Stimulated activated CD8-positive, alpha-beta memory T cell treated with anti-CD3 and anti-CD28 coated beads, Interleukin-12 subunit alpha, Interleukin-12 subunit beta, amount 100 ng/mL, for 1 hour (primary cell): ENCODE data around the gene PLA2G4B.

Experiments used
- DNase-seq: peaks from one replicate; pipeline ENCODE4 v3.0.0-alpha.2; 2020; ENCODE audit warnings: low read depth

The PLA2G4B gene

DNA sequence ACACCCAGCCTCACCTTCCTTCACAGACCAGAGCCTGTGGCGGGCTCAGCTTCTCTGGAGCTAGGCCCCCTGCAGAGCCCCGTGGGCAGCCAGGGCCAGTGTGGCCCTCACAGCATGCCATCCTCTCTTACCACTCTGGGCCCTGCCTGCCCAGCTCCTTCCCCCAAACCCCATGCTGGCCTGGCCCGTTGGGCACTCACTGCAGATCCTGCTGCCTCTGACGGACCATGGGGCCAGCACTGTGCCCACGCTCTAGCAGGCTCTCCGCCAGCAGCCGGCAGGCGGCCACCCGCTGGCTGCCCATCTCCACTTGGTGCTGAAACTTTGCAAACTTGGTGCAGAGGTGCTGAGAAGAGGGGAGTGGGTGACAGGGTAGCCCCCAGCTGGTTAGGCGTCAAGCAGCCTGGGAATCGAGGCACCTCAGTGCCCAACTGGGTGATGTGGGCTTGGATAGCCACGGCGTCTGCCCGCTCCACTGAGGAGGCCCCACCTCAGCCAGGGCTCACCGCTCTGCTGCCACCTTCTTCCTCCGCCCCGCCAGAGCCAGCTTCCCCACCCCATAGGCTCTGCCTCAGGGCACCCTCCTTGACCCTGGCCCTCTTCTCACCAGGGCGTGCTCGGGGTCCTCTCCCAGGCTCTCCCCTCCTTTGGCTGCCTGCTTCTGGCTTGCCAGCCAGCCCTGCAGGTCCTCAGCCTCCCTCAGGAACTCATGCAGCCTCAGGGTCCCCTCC, 32.7 kb downstream of the PLA2G4B start:
- DNase-seq, result no peak

DNA sequence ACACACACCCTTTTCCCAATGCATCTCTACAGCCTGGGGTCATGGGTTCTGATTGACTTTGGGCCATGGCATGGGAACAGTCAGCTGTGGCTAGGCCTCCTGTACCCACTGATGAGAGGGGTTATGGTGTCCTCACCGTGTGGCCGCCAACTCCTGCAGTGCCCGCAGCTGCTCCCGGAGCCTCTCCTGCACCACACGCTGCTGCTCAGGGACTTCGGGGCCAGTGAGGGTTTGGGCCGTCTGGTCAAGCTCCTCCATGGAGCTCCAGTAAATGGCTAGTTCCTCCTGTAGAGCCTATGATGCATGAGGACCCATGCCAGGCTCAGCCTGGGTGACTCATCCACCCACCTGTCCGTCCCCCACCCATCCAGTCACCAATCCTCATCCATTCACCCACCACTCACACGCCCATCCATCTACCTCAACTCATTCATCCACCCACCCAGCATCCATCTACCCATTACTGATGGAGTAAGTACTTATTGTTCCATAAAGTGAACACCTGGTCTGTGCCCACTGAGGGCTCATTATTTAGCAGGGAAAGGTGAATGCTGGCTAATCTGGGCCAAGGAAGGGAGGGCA, 33.6 kb downstream of the PLA2G4B start:
- no peak for DNase-seq

DNA sequence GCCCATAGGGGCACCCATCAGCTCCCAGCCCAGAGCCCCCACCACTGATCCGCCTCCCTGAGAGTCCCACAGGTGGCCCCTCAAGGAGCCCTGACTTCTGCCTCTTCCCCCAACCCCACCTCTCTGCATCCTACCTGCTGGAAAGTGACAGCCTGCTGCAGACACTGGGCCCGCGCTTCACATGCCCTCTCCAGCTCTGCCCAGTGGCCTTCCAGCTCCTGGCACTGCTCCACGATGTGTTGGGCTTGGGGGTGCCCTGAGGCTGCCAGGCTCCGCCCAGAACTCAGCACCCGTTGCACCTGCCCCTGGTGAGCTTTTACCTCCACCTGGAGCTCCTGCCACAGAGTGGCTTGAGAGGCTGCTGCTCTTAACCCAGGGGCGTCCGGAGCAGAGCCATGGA, 35.1 kb downstream of the PLA2G4B start:
- no peak for DNase-seq

DNA sequence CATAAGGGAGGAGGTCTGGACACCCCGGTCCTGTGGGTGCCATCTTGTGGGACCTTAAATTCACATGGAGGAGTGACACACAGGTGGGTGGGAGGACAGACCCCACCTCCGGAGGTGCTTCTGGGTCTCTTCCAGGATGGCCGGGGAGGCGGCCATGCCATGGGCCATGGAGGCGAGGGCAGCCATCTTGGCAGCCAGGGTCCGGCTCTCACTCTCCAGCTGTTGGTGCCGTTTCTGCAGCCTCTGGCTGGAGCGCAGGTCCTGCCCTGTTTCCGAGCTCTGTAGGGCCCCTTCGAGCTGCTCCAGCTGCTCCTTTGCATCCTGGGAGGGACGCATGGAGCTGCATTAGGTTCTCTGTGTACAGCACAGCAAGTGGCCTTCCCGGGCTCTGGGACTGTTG, 36.1 kb downstream of the PLA2G4B start:
- DNase-seq, result no peak

DNA sequence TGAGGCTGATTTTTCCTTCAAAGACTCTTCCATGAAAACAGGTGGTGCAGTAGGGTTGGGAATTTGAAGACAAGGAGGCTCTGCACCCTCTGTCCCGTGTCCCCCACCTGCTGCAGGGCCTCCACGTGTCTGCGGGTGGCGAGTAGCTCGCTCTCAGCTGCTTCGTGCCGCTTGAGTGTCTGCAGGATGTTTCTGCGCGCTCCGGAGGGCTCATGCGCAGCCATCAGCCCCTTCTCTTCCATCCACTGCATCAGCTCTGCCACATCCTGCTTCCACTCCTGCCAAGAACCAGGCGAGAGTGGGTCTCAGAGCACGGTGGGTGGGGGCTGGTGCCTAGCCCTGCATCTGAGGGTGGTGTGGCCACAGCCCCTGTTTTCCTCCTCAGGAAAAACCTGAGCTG, 37.4 kb downstream of the PLA2G4B start:
- no peak for DNase-seq

DNA sequence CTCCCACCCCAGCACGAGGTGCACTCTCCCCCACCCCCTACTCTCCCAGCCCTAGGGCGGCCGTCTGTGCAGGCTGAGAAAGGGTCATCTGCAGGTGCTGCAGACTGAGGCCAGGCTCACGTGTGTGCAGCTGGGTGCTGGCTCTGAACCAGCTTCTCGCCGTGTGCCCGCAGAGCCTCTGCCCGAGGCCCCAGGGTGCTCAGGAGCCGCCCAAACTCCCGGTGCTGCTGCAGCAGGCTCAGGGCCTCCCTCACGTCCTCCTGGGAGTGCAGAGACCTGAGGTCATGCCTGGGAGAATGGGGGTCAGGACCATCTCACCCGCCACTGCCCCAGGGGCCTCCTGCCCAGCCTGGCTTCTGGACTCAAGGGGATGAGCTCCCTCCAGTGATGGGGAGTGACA, 38.0 kb downstream of the PLA2G4B start:
- no peak for DNase-seq

DNA sequence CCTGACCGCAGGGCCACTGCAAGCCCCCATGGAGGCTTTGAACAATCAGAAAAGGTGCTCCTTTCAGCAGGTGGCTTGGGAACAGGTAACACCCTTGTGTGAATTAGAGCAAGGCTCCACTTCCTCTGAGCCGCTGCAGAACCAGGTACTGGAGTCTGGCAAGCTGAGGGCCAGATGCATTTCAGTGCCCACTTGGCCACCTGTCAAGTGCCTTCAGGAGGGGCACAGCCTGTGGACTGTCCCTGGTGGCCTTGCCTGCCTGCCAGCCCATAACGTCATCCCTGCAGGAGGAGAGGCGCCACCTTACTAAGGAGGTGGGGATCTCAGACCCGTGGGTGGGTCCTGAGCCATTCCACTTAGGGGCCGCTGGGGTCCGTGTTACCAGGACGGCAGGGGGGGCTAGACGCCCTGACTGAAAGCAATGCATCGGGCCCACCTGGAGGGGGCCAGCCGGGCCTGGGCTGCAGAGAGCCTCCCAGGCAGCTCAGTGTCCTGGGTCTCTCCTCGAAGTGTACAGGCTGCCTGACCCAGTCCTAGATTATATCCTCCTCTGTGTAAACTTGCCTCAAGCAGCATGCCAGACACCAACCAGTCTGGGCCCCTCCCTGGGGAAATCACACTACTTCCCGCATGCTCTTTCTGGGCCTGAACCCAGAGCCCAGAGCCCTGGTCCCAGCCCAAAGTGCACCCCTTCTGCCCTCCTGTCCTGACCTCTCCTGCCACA, 39.1 kb downstream of the PLA2G4B start:
- no peak for DNase-seq

DNA sequence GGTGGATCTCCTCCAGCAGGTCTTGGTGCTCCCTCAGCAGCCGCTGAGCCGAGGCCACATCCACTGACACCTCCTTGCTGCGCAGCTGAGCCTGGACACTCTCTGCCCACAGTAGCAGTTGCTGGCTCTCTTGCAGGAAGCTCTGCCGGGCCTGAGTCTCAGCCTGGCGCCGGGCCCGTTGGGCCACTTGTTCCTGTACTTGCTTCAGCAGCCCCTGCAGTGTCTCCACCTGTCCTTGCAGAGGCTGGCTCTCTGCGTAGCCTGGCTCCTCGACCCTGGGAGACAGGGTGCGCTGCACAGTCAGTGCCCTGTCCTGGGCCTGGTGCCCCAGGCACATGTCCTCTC, 39.7 kb downstream of the PLA2G4B start:
- no peak for DNase-seq

DNA sequence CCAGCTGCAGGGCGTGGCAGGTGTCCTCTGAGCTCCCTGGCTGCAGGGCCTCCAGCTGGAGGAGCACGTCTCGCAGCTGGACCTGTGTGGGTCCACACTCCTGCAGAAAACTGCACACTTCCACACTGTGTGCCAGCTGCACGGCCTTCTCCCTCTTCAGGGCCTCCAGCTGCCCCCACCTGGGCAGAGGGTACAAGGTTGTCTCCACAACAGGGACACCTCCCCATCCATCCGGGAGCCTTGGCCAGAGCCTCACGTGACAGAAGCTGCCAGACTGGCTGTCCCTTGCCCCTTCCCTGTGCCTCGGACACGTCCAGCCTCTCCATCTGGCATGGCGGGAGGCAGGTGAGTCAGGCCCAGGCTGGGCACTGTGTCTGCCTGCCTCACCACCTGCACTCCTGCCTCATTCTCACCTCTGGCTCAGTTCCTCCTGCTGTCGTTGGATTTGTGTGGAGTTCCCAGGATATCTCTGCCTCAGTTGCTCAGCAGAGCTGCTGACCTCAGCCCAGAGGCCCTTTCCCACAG, 40.7 kb downstream of the PLA2G4B start:
- DNase-seq, result no peak

DNA sequence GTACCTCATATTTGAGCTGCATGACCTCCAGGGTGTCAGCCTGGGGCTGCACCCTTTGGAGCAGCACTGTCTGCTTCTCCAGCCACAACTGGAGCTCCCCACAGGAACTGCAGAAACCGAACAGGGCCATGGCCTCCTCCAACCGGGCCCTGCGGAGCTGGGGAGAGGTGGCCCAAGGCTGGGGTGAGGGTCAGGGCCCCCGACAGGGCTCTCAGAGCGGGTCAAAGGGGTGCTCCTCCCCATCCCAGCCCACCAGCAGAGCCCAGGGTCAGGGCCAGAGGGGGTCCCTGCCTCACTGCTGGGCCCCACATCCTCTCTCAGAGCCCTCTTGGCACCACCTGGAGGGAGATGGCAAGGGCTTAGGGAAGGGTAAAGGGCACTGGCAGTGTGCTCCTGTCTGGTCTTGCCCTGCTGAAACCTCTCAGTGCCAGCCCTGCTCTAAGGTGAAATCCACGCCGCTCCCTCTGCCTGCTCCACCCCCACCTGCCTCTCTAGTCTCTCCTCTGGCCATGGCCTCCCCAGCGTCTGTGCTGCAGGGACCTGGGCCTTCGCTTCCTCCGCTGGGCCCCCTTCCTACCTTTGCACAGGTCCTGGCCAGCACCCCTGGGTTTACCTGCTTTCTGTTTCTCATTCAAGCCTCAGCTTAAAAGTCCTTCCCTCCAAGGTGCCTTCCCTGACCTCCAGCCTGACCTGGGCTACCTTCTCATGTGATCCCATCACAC, 41.7 kb downstream of the PLA2G4B start:
- DNase-seq, result no peak

DNA sequence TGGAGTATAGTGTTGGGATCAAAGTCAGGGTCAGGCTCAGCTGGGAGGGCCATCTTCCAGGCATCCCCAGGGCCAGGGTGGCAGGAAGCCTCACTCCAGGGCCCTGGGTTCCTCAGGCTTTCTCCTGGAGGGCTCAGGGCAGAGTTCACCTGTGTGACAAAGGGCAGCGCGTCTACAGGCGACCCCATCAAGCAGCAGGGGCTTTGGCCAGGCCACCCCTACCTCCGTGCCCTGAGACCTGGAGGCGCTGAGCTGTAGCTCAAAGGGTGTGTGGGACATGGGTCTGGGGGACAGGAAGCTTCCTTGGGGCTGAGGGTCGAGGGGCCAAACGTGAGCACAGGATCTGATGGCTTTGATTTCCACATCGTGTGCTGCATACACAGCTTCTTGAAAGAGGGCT, 42.4 kb downstream of the PLA2G4B start:
- no peak for DNase-seq

DNA sequence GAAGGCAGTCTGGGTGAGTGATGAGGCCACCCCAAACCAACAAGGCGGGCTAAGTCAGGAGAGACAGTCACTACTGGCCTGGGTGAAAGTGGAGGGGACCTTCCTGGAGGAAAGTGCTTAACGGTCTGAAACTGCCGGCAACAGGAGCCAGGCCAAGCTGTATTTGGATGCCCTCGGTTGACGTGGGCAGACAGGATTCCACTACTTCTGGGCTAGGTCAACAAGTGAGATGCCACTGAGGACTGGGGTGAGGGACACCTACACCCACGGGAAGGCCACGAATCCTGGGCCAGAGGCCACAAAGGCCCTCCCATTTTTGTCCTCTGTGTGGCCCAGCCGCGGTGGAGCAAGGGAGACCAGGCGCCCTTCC, 42.9 kb downstream of the PLA2G4B start:
- no peak for DNase-seq

DNA sequence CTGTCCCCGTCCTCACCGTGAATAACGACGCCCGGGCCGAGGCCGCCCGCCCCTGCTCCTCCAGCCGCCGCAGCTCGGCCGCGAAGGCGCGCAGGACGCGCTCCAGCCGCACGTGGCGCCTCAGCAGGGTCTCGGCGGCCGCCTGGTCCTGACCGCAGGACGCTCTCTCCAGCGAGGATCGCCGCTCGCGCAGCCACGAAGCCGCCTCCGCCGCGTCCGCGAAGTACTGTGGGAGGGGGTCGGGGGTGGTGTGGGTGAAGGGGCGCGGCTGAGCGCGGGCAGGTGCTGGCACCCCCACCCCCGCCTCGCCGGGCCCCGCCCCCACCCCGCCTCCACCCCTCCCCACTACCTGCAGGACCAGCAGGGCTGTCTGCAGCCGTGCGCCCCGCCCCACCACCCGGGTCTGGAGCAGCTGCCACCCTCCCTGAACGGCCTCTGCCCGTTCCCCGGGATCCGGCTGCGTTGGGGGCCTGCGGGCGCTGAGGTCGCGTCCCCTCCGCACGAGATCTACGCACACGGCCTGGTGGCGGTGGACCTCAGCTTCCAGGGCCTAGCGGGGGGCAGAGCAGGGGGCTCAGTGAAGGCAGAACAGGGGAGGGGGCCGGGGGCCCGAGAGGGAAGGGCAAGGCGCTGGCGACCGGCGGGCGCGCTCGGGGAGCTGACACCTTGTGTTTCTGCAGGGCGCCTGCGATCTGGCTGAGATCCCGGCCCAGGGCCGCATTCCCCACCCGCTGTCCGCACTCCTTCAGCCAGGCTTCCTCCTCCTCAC, 43.5 kb downstream of the PLA2G4B start:
- DNase-seq, result no peak

DNA sequence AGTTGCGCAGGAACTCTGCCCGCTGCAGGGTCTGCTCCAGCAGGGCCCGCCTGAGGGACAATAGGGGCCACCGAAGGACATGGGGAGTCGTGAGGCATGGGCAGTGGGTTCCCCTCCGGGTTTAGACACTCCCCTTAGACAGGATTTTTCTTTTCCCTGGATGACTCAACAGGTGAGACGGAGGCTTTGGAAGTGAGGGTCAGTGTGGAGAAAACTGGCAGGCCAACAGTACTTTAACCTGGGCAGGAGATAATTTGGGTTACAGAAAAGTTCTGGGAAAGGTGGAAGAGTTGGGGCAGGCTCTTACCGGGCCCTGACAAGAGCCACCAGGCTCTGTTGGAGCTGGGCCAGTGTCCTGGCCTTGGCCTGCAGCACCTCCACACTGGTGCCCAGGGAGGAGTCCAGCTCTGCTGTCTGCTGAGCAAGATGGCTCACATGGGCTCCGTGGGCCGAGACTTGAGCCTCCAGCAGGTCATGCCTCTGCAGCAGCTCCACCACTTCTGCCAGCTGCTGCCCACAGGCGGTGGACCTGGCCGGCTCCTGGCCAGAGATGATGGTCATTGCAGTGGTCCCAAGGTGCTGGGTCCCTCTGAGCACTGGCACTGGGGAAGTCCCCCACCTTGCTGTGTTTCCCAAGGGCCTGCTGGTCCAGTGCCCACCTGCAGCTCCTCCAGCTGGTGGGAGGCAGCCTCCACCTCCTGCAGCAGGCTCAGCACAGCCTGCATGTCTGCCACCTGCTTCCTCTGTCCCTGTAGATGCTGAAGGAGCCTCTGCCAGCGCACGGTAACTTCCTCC, 44.2 kb downstream of the PLA2G4B start:
- no peak for DNase-seq

DNA sequence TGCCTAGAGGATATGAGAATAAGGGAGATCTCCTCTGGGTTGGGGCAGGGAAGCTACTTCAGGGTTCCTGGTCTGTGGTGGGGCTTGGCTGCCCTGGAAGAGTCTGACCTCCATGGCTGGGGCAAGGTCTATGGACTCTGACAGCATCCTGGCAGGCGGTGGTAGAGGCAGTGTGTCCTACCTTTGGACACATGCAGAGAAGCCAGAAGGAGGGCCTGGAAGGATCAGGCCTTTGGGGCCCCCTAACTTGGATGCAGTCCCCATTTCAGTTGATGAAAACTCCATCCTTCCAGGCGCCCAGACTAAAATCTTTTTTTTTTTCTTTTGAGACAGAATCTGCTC, 44.8 kb downstream of the PLA2G4B start:
- DNase-seq, result no peak

DNA sequence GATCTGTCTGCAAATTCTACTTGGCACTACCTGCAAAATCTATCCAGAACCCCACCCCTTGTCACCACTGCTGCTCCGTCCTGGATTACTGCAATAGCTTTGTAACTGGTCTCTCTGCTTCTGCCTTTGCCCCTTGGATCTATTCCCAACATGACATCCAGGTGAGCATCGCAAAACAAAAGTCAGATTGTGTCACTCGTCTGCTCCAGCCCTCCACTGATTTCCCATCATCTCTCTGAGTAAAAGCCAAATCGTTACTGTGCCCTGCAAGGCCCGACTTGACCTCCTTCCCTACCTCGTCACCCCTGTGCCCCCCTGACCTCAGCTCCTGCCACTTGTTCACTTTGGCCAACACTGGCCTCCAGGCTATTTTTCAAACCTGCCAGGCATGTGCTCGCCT, 45.8 kb downstream of the PLA2G4B start:
- no peak for DNase-seq

DNA sequence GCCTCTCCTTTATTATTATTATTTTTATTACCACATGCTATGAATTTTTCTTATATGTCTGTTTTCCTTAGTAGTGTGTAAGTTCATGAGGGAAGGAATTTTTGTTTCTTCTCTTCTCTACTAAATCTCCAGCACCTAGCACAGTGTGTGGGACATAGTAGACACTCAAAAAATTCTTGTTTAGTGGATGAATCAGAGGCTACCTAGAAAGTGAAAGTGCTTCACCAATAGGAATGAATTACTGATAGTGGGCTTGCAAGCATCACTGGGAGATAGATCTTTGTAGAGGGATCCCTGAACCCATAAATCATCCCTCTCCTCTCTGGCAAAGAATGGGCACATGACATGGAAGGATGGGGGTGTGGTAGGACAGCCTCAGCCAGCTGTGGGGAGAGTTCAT, 46.7 kb downstream of the PLA2G4B start:
- DNase-seq, result no peak

DNA sequence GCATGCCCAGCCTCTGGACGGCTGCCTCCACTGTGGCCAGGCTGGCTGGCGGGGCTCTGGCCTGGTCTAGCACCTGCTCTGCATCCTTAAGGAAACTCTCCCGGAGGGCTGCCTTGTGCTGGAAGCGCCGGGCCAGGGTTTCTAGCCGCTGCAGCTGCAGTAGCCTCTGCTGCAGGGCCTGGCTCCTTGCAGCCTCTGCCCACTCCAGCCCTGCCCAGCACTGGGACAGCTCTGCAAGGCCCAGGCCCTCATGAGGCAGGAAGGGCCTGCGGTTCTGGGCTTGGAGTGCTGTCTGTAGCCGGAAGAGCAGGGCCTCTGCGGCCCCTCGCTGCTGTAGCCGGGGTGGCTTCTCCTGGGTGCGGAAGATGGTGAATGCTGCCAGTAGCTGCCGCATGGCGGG, 47.2 kb downstream of the PLA2G4B start:
- no peak for DNase-seq

DNA sequence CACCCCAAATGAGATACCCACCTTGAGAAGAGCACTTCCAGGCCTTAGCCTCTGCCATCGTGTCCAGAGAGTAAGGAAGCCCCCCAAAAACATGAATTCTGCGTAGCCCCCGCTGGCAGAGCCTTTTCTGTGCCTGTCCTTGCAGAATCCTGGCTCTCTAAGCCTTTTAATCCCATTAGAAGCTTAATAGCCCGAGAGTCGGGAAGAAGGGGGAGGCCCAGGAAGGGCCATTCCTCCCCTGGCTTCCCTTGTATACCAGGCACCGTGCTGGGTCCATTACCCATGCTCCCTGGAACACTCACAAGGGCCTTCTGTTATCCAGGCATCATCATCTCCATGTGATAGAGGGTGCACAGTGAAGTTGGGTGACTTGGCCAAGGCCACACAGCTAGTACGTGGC, 48.1 kb downstream of the PLA2G4B start:
- DNase-seq, result no peak

DNA sequence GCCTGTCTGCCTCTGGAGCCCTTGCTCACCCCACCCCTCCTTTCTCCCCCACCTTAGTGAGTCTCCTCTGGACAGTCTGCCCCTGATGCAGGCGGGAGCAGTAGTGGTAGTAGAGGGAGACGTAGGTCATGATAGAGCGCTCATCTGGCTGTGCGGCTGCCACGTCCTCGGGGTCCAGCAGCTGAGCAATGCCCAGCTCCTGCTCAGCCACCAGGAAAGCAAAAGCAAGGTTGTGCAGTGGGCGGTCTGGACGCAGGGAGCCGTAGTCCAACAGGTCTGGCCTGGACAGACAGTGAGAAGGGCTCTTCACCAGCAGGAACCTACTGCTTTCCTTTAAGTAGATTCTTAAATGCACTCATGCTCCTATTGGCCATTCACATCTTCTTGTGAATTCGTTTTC, 48.5 kb downstream of the PLA2G4B start:
- DNase-seq, result no peak

DNA sequence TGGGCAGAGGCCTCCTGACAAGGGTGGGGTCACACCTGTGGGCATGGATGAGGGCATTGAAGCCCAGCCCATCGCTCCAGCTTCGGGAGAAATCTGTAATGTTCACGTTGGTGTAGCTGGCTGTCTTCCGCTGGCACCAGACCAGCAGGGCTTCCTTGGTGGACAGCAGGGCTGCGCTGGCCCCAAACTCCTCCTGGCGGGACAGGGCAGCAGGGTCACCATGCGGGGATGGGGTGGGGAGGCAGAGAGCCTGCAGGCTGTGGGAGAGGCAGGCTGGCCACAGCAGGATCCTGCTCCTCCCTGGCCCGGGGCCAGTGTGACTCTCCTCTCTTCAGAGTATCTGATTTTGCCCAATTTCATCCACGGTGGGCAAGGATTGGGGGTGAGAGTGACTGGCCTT, 49.2 kb downstream of the PLA2G4B start:
- DNase-seq, result no peak
